ENCODE measurements around the gene MYB.
A peak's percentile ranks its signal among the peaks of the same experiment; 100 is the strongest.

The MYB gene

DNA sequence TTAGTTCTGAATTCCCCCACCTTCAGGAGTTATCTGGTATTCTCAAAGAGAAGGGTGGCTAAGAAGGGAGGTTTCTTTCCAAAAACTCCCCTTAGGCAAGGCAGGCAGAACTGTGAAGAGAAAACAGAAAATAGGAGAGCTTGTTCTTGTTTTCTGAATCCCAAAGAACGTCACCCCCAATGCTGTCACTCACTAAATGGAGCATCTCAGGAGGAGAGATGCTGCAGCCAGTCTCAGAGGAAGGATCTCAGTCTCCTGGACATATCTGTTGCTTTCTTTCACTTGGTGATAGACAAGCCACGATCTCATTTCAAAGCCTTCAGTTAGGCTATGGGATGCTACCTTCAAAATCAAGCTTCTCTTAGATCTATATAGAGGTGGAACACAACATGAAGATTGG is 16.1 kb upstream of the MYB start:
- DNase-seq, result no peak

DNA sequence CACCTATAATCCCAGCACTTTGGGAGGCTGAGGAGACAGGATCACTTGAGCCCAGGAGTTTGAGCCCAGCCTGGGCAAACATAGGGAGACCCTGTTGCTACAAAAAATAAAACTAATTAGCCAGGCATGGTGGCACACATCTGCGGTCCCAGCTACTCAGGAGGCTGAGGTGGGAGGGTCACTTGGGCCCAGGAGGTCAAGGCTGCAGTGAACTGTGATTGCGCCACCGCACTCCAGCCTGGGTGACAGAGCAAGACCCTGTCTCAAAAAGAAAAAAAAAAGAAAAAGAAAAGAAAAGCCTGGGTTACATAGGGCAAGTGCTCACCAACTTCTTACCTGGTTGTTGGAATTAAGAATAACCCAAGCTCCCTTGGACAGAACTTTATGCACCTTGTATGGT is 14.6 kb upstream of the MYB start:
- DNase-seq, result no peak

DNA sequence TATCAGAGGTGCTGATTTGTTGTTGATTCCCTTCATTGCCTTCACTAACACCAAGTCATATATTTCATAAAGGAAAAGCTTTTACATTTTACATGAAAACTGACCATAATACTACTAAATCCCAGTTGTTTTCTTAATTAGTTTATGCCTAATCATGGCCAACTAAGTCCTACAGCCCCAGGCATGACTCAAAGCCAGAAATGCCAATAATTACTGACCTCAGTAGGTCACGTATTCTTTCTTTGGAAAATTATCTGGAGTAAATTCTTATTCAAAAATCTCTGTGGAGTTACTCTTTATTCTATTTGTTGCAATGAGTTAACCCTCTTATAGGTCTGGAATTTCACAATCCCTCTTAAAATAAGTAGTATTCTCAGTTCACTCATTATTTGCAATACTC is 13.5 kb upstream of the MYB start:
- no peak for DNase-seq

DNA sequence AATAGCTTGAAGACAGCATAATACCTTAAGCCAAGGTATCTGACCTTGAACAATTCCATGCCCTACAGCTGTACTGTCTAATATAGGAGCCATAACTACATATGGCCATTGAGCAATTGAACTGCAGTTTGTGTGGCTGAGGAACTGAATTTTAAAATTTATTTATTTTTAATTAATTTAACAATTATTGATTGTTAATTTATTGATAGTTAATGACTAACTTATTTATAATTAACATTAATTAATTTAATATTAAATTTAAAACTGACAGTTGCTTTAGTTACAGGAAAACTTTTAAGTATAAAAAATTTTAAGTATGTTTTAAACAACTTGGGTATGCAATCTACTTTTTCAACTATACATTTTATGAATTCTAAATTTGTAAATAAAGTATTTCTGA is 12.3 kb upstream of the MYB start:
- no peak for DNase-seq

DNA sequence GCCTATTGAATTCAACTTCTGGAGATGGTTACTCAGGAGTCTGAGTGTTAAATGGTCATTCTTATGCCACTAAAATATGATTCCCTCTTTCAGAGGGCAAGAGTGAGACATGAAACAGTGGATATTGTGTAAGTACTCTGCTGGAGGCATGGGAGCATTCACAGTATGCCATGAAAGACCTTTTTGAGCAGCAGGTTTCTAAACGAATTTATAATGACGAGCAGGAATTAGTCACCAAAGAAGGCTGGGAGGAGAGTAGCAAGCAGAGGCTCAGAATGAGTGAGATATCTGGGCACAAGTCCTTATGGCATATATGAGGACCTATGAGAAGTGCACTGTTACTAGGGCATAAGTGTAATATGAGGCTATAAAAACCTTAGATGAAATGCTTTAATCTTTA is 10.9 kb upstream of the MYB start:
- DNase-seq, result no peak

DNA sequence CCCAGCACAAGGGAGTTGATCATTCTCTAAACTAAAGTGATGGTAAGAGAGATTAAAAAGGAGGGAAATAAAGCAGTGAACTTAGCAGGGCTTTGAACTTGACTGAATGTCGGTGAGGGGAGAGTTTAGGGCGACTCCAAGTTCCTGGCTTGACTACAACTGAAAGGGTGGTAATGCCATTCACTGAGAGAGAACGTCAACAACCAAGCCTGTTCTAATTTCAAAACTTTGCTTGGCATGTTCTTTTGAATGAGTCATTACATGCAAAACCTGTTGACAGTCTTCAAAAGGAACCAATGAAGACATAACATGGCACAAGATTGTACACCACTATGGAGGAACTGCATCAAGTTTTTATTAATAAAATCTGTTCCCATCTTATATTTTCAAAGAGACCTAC is 10.3 kb upstream of the MYB start:
- DNase-seq, result no peak

DNA sequence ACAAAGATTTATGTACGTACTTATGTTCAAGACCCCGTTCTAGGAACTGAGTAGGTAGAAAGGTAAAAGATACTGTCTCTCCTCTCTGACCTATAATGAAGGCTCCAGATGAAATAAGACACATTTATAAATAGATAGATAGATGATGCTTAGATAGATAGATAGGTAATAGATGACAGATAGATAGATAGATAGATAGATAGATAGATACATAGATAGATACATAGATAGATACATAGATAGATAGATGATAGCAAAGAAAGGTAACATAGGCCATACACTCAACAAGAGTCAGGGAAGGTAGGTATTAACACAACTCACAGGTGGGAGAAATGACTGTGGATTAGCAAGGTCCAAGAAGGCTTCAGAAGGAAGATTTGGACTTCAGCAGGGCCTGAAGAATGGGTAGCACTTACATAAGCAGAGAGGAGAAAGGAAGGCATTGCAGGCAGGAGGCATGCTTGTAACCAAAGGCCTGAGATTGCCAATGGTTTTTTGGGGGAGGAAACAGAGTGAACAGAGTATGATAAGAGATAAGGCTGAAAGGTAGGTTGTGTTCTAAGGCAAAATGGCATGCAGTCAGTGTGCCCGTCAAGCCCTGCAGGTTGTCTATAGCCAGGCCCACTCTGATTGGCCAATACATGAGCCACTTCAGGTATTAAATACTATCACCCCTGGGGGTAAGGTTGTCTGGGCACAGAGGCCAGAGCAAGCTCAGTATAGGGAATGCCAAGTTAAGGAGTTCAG is 7.7 kb upstream of the MYB start:
- no peak for DNase-seq

DNA sequence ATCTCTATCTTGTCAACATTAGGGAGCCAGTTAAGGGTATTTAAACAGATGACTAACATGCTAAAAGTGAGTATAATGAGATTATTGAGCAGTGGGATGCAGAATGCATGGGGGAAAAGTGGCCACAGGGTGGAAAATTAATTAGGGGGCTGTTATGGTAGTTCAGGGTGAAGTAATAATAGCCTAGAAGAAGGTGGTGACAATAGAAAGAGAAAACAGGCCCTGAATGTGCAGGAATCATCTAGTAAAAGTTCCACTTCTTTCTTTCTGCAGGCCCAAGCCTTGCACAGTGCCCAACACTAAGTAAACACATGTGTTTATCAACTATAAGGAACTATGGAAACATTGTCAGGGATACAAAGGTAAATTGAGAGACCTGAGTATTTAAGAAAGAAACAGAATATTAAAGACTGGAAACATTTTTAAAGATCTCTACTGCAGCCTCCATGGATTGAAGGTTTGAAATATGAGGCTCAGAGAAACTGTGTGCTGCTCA is 7.1 kb upstream of the MYB start:
- no peak for DNase-seq

DNA sequence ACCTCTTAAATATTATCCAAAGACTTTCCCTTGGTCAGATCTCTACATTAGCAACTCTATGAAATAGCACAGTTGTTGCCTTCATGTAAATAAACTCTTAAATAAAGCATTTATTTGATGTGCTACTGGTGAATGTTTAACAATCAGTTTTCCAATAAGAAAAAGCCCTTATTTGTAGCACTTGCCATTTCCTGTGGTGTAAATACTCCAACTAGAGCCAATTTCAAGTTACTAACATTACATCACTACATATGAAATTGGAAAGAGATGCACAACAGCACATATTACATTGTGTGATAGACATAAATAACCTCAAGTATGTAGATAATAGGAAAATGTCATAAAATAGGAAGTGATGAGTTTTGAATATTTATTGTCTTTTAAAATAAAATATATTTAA is 5.0 kb upstream of the MYB start:
- no peak for DNase-seq

DNA sequence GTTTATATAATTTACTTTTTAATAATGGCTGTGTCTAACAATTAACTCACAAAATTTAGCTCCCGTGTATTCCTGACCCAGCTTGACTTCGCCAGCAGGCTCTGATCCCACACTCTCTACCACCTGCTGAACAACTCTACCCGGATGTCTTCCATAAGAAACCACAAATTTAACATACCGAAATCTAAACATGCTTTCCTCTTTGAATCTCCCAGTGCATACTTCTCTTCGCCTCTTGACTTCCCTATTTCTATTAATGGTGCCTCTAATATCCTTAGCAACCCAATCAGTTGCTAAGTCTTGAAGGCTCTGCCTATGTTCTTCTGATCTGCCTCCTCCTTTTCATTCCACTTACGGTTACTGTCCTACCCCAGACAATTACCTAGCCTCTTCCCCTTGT is 4.6 kb upstream of the MYB start:
- no peak for DNase-seq

DNA sequence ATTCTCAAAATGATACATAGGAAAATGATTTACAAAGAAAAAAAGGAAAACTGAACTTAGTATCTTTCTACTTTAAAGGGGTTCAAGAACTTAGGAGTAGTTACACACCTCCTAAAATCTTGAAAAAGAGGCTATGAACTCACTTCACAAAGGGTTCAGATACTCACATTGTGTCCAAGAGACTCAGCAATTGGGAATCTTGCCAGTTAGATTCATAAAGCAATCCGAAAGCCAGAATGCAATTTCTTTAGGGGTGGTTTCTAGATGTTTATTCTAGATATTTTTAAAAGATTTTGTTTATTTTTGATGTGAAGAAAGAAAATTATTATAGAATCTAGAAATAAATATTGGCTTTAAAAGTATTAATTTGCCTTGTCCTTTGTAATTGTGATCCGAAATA is 1.7 kb upstream of the MYB start:
- no peak for DNase-seq

DNA sequence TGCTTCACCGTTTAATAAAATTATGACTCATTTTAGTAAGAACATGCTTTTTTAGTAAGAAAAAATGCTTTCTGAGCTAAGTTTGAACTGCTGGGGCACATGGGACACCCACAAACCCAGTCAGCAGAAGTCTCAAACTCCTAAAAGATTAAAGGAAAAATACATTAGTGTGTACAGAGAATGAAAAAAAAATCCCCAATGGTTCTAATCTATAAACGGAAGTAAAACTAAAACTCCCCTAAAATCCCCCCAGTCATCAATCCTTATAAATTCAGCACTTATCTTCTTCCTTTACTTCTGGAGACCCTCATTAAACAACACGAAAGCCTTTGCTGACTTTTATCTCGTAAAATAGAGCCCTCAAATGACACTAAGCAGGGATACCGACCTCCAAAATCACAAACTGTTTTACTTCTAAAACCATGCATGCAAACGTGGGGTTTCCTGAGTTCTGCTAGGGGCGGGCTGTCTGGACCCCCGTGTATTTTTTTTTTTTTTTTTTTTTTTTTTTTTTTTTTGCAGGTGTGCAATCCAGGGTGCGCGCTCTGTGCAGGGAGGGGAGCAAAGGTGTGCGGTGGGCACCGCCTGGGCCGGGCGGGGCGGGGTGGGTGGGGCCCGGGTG is 1.1 kb upstream of the MYB start:
- no peak for DNase-seq

DNA sequence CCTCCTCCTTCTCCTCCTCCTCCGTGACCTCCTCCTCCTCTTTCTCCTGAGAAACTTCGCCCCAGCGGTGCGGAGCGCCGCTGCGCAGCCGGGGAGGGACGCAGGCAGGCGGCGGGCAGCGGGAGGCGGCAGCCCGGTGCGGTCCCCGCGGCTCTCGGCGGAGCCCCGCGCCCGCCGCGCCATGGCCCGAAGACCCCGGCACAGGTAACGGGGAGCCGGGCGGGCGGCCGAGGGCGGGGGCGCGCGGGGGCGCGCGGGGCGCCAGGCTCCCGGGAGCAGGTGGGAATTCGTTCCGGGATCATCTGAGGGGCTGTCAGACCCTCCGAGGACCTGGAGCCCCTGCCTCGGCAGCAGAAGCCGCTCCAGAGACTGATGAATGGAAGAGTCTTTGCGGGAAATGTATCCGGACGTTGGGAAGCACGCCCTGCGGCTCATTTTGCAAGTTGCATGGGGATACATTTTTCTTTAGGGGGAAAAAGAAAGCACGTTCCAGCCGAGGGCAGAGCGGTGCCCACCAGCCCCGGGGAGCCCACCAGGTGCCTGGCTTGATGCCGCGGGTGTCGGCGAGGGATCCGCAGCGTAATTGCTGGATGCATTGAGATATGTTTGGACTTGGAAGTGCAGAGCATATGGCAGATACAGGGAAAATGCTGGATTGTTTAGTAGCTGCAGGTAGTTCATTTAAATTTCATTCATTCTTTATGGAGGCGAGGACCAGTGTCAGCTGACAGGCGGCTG is 394 bp downstream of the MYB start:
- DNase-seq, result peak; percentile 30

DNA sequence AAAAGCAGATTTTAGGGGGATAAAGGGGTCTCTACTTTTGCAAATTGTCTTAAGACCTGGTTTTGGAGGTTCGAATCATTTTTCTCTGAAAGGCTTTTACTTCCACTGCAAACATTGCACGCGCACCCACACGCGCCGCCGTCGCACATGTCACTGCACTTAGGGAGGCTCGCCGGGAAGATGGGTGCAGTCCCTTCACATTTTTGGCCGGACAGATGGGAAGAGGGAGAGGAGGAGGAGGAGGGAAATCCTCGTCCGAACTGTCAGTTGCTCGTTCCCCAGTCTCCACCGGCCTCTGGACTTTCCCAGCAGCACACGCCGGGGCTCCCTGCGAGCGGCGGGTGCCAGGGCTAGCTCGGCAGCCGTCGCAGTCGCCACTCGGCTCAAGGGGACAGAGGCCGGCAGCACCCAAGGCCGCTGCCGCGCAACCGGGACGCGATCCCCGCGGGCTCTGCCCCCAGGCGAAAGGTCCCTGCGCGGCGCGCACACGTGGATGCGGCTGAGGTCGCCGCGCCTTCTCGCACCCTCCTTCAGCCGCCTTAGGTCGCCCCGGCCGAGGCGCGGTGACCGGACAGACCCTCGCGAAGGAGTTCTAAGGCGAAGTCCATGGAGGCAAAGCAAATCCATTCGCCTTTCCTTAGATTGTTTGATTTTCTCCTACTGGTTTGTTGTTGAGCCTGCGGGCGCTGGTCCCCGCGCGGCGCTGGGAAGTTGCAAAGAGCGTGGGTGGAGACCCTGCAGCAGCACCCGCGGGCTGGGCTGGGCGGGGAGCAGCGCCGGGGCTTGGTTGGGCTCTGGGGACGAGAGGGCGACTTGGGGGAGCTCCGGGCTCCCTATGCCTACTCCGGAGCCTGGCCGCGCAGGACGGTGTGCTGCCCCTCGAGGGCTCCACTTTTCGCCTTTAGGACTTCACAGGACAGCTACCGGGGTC is 1.2 kb downstream of the MYB start:
- peak; percentile 26 for DNase-seq

DNA sequence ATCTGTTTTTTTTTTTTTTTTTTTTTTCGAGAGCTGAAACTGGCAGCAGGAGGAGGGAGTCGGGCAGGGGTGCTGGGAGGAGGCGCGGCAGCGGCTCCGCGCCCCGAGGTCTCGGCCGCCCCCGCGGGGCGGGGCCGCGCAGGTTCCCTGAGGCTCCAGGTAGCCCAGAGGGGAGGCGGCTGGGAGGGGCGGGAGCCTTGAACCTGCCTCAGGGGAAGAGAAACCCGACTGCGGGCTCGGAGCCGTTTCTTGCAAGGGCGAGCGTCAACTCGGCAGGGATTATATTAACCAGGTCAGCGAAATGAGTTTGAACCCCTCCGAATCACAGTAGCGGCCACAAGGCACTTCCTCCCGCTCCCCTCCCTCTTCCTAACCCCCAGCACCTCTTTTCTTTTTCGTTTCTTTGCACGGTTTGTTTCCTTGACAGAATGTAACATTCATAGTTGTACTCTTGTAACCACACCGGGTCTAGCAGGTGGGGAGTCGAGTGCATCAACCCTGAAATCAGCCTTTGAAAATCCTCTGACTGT is 2.0 kb downstream of the MYB start:
- peak; percentile 28 for DNase-seq

DNA sequence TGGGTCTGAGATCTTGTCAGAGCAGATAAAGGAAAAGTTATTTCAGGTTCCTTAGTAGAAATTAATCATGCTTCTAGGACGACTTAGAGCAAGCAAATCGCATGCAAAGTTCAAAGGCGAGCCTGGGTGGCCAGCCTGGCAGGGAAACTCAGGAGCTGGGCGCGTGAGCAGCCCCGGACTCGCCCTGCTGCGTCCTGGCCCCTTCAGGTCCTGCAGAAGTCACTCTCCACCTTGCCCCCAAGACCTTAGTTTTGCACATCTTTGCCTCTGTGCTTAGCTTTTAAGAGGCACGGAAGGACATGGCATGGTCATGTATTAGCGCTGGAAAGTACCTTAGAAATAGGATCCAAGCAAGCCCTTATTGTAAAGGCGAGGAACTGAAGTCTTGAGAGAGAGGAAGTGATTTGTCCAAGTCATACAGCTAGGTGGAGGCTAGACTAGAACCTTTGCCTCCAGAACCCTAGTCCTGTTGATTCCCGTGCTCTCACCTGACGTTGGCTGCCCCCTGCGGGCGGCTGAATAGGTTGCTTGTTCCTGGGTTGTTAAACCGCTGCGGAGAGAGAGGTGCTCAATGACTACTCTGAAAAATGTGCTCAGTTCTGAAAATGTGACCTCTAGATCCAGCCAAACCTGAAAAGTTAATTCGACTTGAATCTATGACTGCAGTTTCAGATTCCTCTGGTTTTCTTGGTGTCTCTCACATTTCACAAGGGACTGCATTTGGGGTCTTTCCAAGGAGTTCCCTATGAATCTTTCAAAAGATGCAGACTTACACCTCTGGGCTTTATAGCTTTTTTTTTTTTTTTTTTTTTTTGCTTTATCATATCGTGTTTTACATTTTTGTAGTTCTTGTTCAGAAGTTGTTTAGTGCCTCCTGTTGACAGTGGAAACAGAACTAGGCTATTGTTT is 2.7 kb downstream of the MYB start:
- peak; percentile 42 for DNase-seq

DNA sequence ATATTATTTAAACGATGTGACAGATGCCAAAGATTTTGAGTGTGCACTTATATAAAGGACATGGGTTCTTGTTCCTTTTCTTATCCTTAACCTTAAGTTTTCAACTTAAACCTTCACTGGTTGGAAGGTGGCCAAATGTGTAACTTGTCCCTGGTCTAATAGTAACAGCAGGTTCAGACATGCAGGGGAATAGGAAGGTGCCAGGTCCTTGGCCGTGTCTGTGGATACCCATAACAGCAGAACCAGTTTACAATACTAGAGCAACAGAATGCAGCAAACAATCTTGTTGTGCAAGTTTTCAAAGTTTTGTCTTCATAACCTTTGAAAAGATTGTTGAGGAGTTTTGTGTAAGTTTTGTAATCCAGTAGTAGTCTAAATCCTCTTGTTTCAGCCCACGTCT is 4.4 kb downstream of the MYB start:
- no peak for DNase-seq

DNA sequence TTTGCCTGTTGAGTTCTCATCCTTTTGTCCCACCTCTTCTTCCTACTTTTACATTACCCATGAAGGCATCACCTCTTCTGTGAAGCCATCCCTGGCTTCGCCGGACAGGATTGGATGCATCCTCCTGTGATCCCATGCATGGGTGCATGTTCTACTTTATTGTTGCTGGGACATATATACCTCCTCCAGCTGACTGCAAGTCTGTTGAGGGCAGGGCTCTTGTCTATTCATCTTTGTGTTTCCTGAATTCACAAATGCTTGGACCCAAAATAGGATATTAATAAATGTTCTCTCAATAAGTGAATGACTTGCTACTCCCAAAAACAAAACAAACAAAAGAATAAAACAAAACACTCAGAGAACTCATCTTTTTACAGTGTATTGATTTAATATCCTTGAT is 5.1 kb downstream of the MYB start:
- no peak for DNase-seq

DNA sequence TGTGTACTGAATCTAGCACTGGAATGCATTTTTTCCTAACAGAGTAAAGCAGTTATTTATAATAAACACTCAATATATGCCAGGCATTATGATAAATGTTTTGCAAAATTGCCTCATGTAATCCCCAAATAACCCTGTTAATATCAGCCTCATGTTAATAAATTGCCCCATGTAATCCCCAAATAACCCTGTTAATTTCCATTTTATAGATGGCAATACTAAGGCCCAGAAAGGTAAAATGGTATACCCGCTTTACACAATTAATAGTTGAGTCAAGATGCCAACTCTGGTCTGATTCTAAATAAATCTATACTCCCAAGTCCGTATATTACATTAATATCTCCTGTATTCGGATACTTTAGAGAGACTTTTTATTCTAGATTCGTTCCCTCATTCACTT is 6.3 kb downstream of the MYB start:
- no peak for DNase-seq

DNA sequence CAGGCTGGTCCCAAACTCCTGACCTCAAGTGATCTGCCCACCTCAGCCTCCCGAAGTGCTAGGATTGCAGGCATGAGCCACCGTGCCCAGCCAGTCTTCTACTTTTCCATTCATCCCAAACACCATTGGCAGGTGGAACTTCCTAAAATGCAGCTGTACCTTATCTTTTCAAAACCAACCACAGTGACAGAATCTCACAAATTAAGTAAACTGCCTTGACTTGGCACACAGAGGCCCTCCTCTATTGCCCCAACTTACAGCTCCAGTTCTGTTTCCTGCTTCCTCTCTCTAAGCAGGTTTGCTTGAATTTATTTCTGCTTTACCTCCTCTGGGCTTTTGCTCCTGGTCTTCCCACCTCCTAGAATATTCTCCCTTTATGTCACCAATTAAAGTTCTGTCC is 7.6 kb downstream of the MYB start:
- DNase-seq, result no peak

DNA sequence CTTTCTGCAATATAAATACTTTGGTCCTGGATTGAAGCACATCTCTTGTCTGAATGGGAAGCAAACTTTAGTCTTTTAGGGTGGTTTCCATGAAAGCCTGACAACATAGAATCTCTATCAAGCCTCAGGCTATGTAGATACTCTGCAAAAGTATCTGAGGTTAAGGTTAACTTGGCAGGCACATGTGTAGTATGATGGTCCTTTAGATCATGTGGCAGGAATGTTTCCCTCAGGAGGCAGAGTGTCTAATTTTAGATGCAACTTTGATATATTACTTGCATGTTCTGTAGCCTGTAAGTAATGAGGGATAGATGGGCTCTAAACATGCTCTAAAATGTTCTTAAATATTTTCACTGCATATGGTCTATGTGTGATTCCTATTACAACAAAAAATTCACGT is 8.2 kb downstream of the MYB start:
- no peak for DNase-seq
